Activated effector memory CD4-positive, alpha-beta T cell treated with Interleukin-2 at 50 U/mL for 16 hours (primary cell): ENCODE results near the gene UBALD1.
"Not testable (repeated sequence)": the region's sequence is repeated elsewhere in the genome, so short reads cannot be mapped to it uniquely, and the experiment has no call there.

ENCODE experiments used
- DNase-seq: peaks from one replicate; pipeline ENCODE4 v3.0.0-alpha.2; 2020

The UBALD1 gene

DNA sequence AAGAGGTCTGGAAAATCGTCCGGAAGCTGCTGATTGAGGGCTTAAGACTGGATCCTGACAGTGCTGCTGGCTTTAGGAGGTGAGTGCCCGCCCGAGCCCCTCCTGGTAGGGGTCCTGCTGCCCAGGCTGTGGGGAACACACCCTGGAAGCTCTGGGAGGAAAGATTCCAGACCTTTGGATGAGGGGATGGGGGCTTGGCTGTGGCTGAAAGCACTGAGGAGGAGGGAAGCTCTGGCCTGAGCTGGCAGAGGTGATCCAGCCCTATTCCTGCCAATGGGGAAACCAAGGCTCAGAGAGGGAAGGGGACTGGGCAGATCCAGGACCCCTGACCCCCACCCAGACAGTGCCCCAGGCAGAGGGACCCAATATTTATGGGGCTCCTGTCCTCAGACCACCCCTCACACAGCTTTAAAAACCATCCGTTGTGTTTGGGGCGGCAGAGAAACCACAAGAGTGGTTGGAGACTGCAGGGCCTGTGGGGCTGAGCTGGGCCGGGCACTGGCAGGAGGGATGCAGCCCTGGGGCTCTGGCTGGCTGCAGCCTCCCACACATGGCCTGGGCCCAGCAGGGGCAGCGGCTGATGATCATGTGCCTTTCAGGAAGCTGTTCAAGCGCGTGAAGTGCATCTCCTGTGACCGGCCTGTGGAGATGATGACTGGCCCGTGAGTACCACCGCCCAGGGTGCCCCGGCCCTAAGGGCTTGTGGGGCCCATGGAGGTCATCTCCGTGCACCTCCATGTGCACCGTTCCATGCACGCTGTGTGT, 22.8 kb downstream of the UBALD1 start:
- DNase-seq: no peak

DNA sequence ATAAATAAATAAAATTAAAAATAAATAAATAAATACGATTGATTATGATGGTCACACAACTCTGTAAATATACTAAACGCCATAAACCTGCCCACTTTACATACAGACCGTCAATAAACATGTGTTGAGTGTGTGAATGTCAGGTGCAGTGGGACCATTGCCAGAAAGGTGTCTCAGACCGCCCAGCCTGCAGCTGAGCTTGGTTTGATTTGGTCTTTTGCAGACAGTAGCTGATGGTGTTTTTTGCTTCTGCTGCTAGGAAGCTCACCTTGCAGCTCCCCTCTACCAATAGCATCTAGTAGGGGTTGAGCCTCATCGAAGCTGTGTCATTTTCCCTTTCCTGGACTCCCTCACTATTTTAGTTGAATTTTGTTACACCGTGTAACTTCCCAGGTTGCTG, 23.5 kb downstream of the UBALD1 start:
- DNase-seq: no peak

DNA sequence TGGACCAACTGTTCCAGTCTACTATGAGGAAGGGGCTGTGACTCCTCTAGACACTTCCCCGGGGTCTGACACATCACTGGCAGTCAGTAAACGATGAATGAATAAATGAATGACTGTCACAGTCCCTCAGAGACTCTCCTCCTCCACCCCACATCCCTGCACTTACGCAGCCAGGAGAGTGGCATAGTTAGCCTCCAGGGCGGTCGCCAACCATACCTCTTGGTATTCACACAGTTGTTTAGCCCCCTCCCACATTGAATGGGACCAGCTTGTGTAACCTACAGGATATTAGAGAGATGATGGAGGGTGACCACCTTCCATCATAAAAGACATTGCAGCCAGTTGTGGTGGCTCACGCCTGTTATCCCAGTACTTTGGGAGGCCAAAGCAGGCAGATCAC, 25.7 kb downstream of the UBALD1 start:
- DNase-seq: no peak

DNA sequence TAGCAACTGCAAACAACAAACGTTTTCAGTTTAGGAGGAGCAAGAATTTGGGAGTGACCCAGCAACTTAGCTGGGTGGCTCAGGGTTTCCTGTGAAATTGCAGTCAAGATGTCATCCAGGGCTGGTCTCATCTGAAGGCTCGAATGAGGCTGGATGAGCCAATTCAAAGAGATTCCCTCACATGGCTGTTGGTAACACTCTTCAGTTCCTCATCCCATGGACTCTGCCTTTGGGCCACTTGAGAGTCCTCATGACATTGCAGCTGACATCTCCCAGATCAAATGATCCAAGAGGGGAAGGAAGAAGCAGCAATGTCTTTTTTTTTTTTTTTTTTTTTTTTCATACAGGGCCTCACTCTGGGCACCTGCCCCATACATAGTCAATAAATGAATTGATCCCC, 26.3 kb downstream of the UBALD1 start:
- DNase-seq: no peak

DNA sequence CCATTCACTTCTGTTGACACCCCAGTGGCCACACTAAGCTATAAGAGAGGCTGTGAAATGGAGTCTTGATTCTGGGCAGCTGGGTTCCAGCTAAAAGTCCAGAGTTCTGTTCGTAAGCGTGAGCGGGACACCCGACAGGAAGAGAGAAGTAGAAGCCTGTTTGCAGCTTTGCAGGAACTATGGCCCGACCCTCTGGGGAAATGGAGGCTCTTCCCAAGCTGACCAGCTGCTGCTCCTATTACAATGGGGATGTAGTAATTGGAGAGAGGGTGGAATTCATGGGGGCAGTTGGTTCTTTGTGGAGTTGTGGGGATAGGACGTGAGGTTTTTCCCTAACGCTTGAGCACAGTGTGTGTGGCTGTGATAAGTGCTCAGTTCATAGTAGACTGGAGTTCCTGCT, 28.4 kb downstream of the UBALD1 start:
- no peak for DNase-seq

DNA sequence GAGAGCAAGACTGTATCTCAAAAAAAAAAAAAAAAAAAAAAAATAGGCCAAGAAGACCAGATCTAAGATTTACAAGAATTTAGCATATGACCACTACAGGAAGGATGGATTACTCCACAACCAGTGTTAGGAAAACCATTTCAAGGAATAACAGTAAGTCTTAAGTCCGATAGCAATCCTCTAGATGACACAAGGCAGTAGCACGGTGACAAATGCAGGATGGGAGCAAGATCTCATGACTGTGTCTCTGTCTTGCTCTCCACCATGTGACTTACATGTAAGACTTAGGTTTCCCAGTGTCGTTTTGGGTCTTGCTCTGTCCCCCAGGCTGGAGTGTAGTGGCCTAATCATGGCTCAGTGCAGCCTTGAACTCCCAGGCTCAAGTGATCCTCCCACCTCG, 30.8 kb downstream of the UBALD1 start:
- DNase-seq: no peak

DNA sequence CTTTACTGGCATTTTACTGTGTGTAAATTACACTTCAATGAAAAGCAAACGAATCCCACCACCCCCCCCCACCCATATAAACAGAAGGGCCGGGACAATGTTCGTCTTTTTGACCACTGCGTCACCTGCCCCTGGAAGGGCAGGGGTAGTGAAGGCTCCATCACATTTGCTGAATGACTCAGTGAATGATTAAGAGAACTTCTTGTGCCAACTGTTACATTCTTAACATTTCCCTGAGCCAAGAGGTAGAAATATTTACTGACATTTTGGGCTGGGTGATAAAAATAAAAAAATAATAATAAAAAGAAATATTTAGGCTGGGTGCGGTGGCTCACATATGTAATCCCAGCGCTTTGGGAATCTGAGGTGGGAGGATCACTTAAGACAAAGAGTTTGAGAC, 34.4 kb downstream of the UBALD1 start:
- DNase-seq: no peak

DNA sequence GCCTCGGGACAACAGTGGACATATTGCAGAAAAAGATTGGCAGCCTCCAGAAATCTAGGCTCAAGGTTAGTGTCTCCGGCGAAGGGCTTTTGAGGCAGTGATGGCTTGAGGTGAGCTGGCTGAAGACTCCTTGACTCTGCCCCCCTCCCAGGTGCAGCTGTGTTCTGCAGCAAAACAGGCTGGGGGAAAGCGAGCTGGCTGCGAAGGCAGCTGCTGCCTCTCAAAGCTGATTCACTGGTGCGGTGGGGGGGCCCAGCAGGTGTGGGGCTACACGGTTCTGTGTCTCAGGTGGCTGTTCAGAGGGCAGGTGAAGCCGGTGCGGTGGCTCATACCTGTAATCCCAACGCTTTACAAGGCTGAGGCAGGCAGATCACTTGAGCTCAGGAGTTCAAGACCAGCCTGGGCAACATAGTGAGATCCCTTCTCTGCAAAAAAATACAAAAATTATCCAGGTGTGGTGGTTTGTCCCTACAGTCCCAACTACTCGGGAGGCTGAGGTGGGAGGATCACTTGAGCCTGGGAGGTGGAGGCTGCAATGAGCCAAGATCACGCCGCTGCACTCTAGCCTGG, 35.6 kb downstream of the UBALD1 start:
- no peak for DNase-seq

DNA sequence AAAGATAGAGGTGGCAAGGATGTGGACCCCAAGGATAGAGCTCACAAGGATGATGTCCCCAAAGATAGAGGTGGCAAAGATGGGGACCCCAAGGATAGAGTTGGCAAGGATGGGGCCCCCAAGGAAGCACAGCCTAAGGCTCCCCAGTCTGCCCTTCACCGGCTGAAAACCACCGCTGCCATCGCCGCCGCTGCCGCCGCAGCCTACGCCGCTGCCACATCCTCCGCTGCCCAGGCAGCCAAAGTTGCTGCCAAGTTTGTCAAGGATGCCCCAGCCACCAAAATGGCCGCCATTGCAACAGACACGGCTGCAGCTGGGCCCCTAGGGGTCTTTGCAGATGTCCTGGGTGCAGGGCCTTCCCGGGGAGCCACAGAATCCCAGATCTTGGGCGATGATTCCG, 38.7 kb downstream of the UBALD1 start:
- DNase-seq: no peak

DNA sequence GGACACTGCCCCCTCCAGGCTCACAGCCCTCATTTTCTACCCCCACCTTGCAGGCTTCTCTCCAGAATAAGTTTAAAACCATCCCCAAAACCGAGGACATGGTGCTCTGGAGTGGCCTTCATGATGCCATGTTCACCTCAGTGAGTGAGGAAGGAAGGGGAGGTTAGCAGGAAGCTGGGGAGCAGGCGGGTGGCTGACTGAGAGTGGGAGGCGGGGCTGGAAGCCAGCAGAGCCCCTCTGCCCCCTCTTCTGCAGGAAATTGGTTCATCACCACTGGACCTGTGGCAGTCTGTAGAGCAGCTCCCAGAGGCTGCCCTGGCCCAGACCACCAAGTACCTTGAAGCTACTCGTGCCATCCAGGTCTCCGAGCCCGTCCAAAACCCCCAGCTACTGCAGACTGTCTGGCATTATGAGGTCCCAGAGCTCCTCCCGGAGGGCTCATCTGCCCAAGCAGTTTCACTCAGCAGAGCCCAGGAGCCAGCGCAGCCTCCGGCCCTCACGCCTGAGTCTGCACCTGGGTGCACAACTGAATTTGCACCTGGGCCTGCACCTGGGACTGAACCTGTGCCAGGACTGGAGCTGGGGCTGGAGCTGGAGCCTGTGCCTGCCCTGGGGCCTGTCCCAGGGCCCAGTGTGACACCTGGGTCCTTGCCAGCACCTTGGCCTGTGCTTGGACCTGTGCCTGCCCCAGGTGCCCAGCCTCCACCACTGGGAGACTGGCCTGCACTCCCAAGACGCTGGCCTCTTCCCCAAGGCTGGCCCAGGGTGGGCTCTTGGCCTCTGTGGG, 39.6 kb downstream of the UBALD1 start:
- DNase-seq: no peak

DNA sequence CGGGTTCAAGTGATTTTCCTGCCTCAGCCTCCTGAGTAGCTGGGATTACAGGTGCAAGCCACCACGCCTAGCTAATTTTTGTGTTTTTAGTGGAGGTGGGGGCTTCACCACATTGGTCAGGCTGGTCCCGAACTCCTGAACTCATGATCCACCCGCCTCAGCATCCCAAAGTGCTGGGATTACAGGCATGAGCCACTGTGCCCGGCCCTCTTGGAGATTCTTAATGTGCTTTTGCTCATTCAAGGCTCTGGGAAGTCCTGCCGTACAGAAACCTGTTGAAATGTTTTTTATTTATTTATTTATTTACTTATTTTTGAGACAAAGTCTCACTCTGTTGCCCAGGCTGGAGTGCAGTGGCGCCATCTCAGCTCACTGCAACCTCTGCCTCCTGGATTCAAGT, 40.8 kb downstream of the UBALD1 start:
- DNase-seq: not testable (repeated sequence)

DNA sequence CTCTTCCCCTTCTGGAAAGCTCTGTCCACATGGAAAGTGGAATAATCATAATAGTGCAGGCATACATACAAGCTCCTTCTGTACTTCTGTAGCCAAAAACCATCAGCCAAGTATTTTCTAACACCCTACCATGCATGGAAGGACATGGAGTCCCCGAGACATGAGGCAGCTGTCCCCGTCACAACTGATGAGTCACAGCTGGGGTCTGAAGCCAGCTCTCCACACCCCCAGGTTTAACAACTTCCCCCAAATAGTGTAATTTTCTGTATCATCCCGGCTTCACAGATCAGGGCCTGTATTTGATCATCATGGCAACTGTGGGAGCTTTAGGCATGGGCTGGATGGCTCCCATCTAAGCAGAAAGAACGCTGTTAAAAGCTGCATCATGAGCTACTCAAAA, 42.0 kb downstream of the UBALD1 start:
- DNase-seq: no peak

DNA sequence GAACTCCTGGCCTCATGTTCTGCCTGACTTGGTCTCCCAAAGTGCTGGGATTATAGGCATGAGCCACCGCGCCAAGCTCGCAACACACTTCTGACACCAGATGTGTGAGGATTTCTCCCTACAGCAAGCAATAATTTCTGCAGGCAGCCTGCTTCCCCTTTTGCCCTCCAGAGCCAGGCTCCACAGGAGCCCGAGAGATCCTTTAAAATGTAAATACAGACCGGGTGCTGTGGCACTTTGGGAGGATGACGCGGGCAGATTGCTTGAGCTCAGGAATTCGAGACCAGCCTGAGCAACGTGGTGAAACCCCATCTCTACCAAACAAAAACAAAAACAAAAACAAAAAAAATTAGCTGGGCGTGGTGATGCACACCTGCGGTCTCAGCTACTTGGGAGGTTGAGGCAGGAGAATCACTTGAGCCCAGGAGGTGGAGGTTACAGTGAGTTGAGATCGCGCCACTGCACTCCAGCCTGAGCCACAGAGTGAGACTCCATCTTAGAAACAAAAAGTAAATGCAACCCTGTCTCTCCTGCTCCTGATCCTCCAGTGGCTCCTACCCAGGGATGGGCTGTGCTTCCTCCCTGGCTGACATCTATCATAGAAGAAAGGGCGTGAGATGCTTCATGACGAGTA, 43.9 kb downstream of the UBALD1 start:
- DNase-seq: no peak

DNA sequence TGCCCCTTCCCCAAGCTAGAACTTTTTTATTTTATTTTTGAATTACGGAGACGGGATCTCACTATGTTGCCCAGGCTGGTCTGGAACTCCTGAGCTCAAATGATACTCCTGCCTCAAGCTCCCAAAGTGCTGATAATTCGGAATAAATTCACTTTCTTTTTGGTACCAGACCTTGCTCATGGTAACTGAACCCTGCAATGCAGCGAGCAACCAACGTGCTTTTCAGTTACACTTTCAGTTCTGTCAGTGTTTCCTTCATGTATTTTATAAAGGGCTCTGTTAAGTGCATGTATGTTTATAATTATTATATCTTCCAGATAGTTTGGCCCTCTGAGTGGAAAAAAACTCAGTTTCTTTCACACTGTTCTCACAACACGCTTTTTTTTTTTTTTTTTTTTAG, 44.6 kb downstream of the UBALD1 start:
- DNase-seq: no peak

DNA sequence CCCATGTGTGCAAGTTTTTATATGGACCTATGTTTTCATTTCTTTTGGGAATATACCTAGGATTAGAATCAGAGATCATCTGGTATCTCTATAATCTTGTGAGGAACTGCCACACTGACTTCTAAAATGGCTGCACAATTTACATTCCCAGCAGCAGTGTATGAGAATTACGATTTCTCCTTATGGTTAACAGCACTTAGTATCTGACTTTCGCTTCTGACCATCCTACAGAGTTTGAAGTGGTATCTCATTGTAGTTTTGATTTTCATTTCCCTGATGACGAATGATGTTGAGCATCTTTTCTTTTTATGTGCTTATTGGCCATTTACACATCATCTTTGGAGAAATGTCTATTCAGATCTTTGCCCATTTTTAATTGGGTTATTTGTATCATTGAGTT, 48.5 kb downstream of the UBALD1 start:
- DNase-seq: no peak

DNA sequence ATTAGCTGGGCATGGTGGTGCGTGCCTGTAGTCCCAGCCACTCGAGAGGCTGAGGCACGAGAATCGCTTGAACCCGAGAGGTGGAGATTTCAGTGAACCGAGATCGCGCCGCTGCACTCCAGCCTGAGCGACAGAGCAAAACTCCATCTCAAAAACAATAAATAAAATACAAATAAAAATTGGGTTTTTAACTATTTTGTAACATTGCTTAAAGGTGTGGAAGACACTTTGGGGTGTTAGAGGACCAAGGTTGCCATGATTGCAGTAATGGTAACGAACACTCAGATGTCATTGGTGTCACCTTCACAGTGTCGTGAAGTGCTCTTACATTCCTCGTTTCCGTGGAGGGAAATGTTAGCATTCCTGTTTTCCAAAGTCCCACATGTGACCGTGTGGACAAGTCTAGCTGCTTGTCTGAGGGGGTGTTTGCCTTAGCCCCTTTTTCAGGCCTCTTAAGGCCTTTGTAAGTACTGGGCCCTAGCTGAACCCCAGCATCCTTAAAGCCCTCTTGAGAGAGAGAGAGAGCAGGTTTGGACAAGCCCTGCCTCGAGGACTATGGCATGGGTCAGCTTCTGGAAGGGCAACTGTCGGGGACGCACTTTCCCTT, 49.9 kb downstream of the UBALD1 start:
- no peak for DNase-seq

DNA sequence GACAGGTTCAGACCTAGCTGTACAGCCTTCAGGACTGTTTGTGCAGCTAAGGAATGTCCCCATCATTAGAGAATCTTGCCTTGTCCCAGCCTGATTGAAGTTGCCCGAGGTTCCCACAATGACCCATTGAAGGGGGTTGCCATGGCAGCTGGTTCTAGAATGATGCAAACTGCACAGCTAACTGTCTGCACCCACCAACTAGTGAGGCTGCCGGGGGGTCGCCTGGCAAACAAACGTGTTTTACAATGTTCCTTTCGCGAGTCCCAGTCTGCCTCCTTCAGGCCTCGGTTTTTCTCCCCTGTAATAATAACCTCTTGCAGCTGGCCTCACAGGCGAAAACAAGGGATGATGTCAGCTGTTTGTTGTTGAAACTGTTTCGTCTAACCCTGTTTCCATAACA, 53.1 kb downstream of the UBALD1 start:
- no peak for DNase-seq
